Measurements from ENCODE around the gene KDELR3.

KDELR3 gene

GRCh38 chr22:38523029-38523428 is 55.1 kb downstream of the KDELR3 start:
- DNase-seq (ENCODE audit: low spot score), result no peak

GRCh38 chr22:38523479-38523878 is 55.6 kb downstream of the KDELR3 start:
- no peak for DNase-seq (ENCODE audit: low spot score)

- DNase-seq (ENCODE audit: low spot score), result no peak
These were observed 56.5 kb downstream of the KDELR3 start for GRCh38 chr22:38524429-38524828.

- no peak for DNase-seq (ENCODE audit: low spot score)
These were observed 63.5 kb downstream of the KDELR3 start for GRCh38 chr22:38531251-38531938.
